Left lung (tissue), 10 donors: ENCODE results near the gene NPHS1. TPM values are rescaled to one million over a fixed set of nuclear protein-coding genes. Genes with fewer than 3 reads are reported as not detected.
"Not testable (repeated sequence)": the region's sequence is repeated elsewhere in the genome, so short reads cannot be mapped to it uniquely, and the experiment has no call there.

Experiments
- ATAC-seq: fragments of 200-7000 bp; cut with Tn5 transposase; one replicate; pipeline ENCODE4 v1.9.1; 2020; ENCODE audit warnings: moderate library complexity
- DNase-seq, 4 donors: peaks; one replicate each; pipeline ENCODE4 v3.0.0-alpha.2; 2013 to 2020
- H3K27ac ChIP-seq, 2 donors: fragments of 200-600 bp; sonication (generic) in 1 of 2; one replicate each; pipeline versions ENCODE4 v1.5.0 to v1.8.0; 2020 to 2021
- H3K27me3 ChIP-seq, 2 donors: fragments of 200-600 bp; sonication (generic) in 1 of 2; one replicate each; pipeline versions ENCODE4 v1.5.0 to v1.8.0; 2020 to 2021
- H3K36me3 ChIP-seq, 2 donors: fragments of 200-600 bp; sonication (generic) in 1 of 2; one replicate each; pipeline versions ENCODE4 v1.5.0 to v1.8.0; 2020 to 2021
- H3K4me1 ChIP-seq, 2 donors: fragments of 200-600 bp; one replicate each; pipeline ENCODE4 v1.8.0; 2021
- H3K4me3 ChIP-seq, 2 donors: fragments of 200-600 bp; sonication (generic) in 1 of 2; one replicate each; pipeline versions ENCODE4 v1.5.0 to v1.8.0; 2020 to 2021; ENCODE audit warnings: mild to moderate bottlenecking in 1 of 2
- H3K9me3 ChIP-seq, 2 donors: fragments of 200-600 bp; sonication (generic) in 1 of 2; one replicate each; pipeline versions ENCODE4 v1.5.0 to v1.8.0; 2020 to 2021
- intact Hi-C, 2 donors: fragments of 100-400 bp; cut with DNase I; formaldehyde crosslinking; loops; one replicate each; pipeline versions ENCODE4 v1.11.2 to v1.14.2; 2022
- polyA plus RNA-seq, 6 donors: library from polyadenylated mRNA; unstranded; fragments of 120-200 nt; gene quantifications; one replicate each; pipeline ENCODE4 v1.2.1, GENCODE V29; 2013; ENCODE audit not compliant: insufficient read length in 6 of 6
- total RNA-seq, 2 donors: library from RNA; stranded (reverse); fragmentation: NEBNext Ultra II Directional; extraction: Animal tissue kit (Norgen Biotek cat#: 25700); gene quantifications; one replicate each; pipeline ENCODE4 v1.2.1, GENCODE V29; 2021
- TF ChIP-seq, protein P1 (sequence below), 2 donors: fragments of 200-600 bp; sonication (generic) in 1 of 2; IDR thresholded peaks; one replicate each; pipeline versions ENCODE4 v1.5.0 to v1.8.0; 2021; ENCODE audit warnings: antibody characterized with exemption in 2 of 2
- donor health status: DM: no; HTN: yes; CAD: no.
- donor health status: DM: no; HTN: no; CAD: no.

NPHS1 gene
- total and polyA plus RNA-seq, 8 donors, result 0.08 to 2.0 (median 0.99) TPM; not detected in 1

DNA sequence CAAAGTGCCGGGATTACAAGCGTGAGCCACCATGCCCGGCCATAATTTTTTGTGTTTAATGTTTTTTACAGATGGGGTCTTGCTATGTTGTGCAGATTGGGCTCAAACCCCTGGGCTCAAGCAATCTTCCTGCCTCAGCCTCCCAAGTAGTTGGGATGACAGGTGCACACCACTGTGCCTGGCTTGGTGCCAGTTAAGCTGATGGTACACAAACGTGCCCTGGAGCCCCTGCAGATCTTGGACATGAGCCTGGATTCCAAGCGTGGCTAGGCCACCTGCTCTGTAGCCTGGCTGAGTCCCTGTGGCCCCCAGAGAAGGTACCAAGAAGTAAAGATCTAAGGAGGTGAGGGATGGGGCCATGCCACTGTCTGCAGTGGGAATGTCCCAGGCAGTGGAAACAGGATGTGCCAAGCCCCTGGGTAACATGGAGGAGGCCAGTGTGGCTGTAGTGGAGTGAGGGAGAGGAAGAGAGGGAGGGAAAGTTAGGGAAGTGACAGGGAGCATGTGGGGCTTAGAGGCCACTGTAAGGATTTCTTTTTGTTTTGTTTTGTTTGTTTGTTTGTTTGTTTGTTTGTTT is 46.7 kb downstream of the NPHS1 start:
- TF ChIP-seq, protein P1, sequence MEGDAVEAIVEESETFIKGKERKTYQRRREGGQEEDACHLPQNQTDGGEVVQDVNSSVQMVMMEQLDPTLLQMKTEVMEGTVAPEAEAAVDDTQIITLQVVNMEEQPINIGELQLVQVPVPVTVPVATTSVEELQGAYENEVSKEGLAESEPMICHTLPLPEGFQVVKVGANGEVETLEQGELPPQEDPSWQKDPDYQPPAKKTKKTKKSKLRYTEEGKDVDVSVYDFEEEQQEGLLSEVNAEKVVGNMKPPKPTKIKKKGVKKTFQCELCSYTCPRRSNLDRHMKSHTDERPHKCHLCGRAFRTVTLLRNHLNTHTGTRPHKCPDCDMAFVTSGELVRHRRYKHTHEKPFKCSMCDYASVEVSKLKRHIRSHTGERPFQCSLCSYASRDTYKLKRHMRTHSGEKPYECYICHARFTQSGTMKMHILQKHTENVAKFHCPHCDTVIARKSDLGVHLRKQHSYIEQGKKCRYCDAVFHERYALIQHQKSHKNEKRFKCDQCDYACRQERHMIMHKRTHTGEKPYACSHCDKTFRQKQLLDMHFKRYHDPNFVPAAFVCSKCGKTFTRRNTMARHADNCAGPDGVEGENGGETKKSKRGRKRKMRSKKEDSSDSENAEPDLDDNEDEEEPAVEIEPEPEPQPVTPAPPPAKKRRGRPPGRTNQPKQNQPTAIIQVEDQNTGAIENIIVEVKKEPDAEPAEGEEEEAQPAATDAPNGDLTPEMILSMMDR (IDR thresholded peaks at IDR 0.05), result no peak
- intact Hi-C loops, result no loop called here
- DNase-seq (no peak), ATAC-seq (no peak)
- H3K27ac ChIP-seq, result no peak overlapping the region
- no peaks in the 10 kb centered on the region for H3K9me3 ChIP-seq
- no peak overlapping the region for H3K4me3 ChIP-seq
- peaks cover 0 to 31% of the 10 kb centered on the region in 2 donors for H3K27me3 ChIP-seq
- H3K4me1 ChIP-seq, result peaks cover 0 to 6% of the 10 kb centered on the region in 2 donors
- no peaks in the 10 kb centered on the region for H3K36me3 ChIP-seq

- DNase-seq, result no peak
- H3K9me3 ChIP-seq, result no peaks in the 10 kb centered on the region
- H3K27ac ChIP-seq, result no peak overlapping the region
- H3K4me3 ChIP-seq, result no peak overlapping the region
- no peaks in the 10 kb centered on the region for H3K36me3 ChIP-seq
- ATAC-seq, result no peak
- H3K27me3 ChIP-seq, result peaks cover 5 to 63% of the 10 kb centered on the region in 2 donors
- intact Hi-C loops, result no loop called here
- TF ChIP-seq, protein P1 (IDR thresholded peaks at IDR 0.05), result no peak
- peaks cover 0 to 6% of the 10 kb centered on the region in 2 donors for H3K4me1 ChIP-seq
Observed at GRCh38 chr19:35801828-35802227, 50.5 kb downstream of the NPHS1 start.

- TF ChIP-seq, protein P1 (IDR thresholded peaks at IDR 0.05), result no peak
- ATAC-seq (peak; percentile 44), DNase-seq (peak in 2 of 4 donors; percentile 30 to 80)
- H3K27me3 ChIP-seq, result peaks cover 12 to 63% of the 10 kb centered on the region in 2 donors
- intact Hi-C loops, result no loop called here
- H3K36me3 ChIP-seq, result no peaks in the 10 kb centered on the region
- H3K4me3 ChIP-seq, result no peak overlapping the region
- no peak overlapping the region for H3K27ac ChIP-seq
- no peaks in the 10 kb centered on the region for H3K4me1 ChIP-seq
- H3K9me3 ChIP-seq, result no peaks in the 10 kb centered on the region
Observed at GRCh38 chr19:35797663-35798062, 54.6 kb downstream of the NPHS1 start.

GRCh38 chr19:35796645-35797542 is 55.4 kb downstream of the NPHS1 start:
- no peak for ATAC-seq
- DNase-seq, result no peak
- no peaks in the 10 kb centered on the region for H3K9me3 ChIP-seq
- intact Hi-C loops, result no loop called here
- TF ChIP-seq, protein P1 (IDR thresholded peaks at IDR 0.05), result no peak
- H3K4me1 ChIP-seq, result no peaks in the 10 kb centered on the region
- no peak overlapping the region for H3K4me3 ChIP-seq
- no peaks in the 10 kb centered on the region for H3K36me3 ChIP-seq
- no peak overlapping the region for H3K27ac ChIP-seq
- H3K27me3 ChIP-seq, result peaks cover 12 to 60% of the 10 kb centered on the region in 2 donors

DNA sequence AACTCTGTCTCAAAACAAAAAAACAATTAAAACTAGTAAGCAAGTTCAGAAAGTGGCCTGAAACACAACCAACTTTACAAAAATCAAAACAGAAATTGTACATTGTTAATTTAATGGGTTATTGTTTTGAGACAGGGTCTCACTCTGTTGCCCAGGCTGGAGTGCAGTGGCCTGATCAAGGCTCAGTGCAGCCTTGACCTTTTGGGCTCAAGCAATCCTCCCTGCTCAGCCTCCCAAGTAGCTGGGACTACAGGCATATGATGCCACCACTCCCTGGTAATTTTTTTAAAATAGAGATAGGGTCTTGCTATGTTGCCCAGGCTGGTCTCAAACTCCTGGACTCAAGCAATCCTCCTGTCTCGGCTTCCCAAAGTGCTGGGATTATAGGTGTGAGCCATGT is 56.7 kb downstream of the NPHS1 start:
- H3K27ac ChIP-seq, DNase-seq, H3K9me3 ChIP-seq, intact Hi-C loops, ATAC-seq, H3K4me3 ChIP-seq, H3K4me1 ChIP-seq, H3K36me3 ChIP-seq: not testable (repeated sequence)
- peaks cover 12 to 53% of the 10 kb centered on the region in 2 donors for H3K27me3 ChIP-seq
